ENCODE results near the gene LRRC45.

LRRC45 gene

DNA sequence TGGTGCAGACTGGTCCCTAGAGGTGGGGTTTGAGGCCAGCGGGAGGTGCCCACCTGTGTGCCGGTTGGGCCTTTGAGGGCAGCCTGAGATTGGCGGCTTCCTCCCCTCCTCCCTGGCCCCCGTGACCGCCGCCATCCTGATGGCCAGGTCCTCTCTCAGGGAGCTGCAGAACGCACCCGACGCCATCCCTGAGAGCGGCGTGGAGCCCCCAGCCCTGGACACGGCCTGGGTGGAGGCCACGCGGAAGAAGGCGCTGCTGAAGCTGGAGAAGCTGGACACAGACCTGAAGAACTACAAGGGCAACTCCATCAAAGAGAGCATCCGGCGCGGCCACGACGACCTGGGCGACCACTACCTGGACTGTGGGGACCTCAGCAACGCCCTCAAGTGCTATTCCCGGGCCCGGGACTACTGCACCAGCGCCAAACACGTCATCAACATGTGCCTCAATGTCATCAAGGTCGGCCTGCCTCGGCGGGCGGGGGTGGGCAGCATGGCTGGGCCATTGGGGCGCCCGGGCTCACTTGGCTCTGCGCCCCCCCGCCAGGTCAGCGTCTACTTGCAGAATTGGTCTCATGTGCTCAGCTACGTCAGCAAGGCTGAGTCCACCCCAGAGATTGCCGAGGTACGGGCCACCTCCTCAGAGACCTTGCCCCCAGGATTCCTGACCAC lies 31.4 kb downstream of the LRRC45 start:
- DNase-seq (ENCODE audit: low read depth), result no peak
- no peak overlapping the region for H3K4me3 ChIP-seq (ENCODE audit: low read depth, low read length)
- TF ChIP-seq, protein P1, sequence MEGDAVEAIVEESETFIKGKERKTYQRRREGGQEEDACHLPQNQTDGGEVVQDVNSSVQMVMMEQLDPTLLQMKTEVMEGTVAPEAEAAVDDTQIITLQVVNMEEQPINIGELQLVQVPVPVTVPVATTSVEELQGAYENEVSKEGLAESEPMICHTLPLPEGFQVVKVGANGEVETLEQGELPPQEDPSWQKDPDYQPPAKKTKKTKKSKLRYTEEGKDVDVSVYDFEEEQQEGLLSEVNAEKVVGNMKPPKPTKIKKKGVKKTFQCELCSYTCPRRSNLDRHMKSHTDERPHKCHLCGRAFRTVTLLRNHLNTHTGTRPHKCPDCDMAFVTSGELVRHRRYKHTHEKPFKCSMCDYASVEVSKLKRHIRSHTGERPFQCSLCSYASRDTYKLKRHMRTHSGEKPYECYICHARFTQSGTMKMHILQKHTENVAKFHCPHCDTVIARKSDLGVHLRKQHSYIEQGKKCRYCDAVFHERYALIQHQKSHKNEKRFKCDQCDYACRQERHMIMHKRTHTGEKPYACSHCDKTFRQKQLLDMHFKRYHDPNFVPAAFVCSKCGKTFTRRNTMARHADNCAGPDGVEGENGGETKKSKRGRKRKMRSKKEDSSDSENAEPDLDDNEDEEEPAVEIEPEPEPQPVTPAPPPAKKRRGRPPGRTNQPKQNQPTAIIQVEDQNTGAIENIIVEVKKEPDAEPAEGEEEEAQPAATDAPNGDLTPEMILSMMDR (IDR thresholded peaks at IDR 0.05; ENCODE audit: insufficient read depth, low read depth, low read length, missing control alignments), result no peak

DNA sequence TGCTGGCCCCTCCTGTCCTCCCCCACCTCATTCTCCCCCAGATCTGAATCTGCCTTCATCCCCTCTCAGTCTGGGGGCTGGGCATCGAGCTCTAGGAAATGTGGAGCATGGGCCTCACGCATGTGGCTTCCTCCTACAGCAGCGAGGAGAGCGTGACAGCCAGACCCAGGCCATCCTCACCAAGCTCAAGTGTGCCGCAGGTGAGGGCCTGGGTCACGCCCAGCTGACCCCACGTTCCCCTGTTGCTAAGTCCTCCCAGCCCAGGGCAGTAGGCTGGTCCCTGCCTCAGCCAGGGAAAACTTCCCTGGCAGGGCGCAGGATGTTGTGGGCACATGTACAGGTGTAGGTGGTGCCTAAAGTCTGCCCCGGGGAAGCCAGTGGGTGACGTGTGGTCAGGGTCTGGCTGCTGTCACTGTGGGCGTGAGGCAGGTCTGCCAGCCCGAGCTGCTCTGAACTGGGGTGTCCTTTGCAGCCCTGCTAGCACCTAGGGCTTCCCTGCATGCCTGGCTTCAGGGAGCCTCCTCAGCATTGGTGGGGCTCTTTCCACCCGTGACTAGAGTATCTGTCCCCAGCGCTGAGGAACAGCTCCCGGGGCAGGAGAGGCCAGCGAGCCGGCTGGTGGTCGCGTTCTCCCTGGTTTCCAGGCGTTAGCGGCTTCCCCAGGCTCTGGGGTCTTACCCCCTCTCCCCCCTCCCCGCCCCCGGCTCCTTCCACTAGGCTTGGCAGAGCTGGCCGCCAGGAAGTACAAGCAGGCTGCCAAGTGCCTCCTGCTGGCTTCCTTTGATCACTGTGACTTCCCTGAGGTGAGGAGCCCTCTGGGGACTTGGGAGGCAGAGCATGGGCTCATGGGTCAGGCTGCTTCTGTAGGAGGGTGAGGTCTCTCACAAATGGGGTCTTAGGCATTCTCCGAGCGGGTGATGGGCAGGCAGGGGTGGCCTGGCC lies 32.2 kb downstream of the LRRC45 start:
- no peak for DNase-seq (ENCODE audit: low read depth)
- no peak overlapping the region for H3K4me3 ChIP-seq (ENCODE audit: low read depth, low read length)
- TF ChIP-seq, protein P1 (IDR thresholded peaks at IDR 0.05; ENCODE audit: insufficient read depth, low read depth, low read length, missing control alignments), result no peak

DNA sequence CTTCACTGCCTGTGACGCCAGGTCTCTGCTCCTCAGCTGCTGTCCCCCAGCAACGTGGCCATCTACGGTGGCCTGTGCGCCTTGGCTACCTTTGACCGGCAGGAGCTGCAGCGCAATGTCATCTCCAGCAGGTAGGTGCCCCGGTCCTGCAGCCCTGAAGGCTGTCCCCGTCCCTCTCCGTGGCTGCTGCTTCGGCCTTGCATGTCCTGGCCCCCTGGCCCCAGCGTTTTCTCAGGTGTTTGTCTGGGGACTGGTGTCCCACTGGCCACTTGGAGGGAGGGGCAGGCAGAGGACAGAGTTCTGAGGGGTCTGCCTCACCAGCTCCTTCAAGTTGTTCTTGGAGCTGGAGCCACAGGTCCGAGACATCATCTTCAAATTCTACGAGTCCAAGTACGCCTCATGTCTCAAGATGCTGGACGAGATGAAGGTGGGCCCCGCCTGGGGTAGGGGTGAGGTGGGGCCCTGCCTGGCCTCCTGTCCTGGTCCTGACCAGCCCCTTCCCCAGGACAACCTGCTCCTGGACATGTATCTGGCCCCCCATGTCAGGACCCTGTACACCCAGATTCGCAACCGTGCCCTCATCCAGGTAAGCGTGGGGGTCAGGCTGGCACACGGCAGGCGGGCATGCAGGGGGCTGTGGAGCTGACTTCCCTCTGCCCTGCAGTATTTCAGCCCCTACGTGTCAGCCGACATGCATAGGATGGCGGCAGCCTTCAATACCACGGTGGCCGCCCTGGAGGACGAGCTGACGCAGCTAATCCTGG lies 33.0 kb downstream of the LRRC45 start:
- TF ChIP-seq, protein P1 (IDR thresholded peaks at IDR 0.05; ENCODE audit: insufficient read depth, low read depth, low read length, missing control alignments), result no peak
- DNase-seq (ENCODE audit: low read depth), result no peak
- no peak overlapping the region for H3K4me3 ChIP-seq (ENCODE audit: low read depth, low read length)

DNA sequence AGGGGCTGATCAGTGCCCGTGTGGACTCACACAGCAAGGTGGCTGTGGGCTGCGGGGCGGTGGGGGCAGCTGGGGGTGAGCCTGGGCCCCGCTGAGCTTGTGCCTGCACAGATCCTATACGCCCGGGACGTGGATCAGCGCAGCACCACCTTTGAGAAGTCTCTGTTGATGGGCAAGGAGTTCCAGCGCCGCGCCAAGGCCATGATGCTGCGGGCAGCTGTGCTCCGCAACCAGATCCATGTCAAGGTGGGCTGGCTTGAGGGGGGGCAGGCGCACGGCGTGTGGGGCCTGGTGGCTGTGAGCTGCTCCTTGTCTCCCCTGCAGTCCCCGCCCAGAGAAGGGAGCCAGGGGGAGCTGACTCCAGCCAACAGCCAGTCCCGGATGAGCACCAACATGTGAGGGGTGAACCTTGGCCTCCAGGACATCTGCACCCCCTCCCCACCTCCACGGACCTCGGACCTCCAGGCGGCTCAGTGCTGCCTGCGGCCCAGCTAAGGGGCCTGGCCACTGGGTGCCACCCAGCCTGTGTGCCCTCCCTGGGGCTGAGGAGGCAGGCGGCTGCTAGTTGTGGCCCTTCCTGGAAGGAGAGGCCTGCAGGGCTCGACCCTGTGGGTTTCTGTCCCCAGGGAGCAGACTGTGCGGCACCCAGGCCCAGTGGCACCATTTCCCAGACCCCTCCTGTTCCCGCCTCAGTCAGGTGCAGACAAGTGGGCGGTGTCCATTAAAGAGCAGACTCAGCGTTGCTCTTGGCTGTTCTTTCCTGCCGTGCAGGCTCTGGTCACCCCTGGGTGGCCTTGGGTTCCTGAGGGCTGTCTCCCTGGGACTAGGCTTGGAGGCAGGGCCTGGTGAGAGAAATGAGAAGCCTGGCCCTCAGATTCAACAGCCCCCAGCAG lies 33.9 kb downstream of the LRRC45 start:
- TF ChIP-seq, protein P1 (IDR thresholded peaks at IDR 0.05; ENCODE audit: insufficient read depth, low read depth, low read length, missing control alignments), result no peak
- no peak for DNase-seq (ENCODE audit: low read depth)
- no peak overlapping the region for H3K4me3 ChIP-seq (ENCODE audit: low read depth, low read length)

DNA sequence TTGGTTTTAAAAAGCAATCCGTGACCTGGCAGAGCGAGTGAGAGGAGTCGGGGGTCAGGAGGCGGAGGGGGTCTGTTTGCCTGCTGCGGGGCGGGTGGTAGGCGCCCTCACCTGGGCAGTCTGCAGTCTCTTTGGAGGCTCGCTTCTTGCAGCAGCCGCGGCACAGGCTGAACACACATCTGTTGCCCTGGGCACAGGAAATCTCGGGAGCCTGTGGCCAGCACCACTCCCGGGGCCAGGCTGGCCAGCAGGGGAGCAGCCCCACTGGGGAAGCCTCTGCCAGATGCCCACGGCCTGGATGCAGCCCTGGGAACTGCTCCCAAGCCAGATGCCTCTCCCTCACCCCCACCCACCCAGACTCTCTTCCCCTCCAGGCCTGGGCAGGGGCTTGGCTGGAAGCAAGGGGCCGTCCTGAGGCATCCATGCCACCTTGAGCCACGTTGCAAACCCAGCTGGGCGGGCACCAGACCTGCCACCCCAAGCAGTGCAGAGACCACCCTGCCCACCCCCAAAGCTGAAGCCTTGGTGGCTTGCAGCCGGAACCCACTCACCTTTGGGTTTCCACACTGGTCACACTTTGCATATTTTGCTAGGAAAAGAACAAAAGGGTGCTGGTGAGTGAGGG lies 35.2 kb downstream of the LRRC45 start:
- TF ChIP-seq, protein P1 (IDR thresholded peaks at IDR 0.05; ENCODE audit: insufficient read depth, low read depth, low read length, missing control alignments), result no peak
- no peak for DNase-seq (ENCODE audit: low read depth)
- no peak overlapping the region for H3K4me3 ChIP-seq (ENCODE audit: low read depth, low read length)
